Nephron progenitor cell (in vitro differentiated cells): Measurements from ENCODE around the gene NDUFB2.
"Not testable (repeated sequence)": the region's sequence is repeated elsewhere in the genome, so short reads cannot be mapped to it uniquely, and the experiment has no call there.

Source experiments
- DNase-seq: peaks from one replicate; pipeline ENCODE4 v3.0.0; 2021
- H3K27ac Mint-ChIP-seq: 2 replicates; pipeline ENCODE4 v1.8.0; 2021; ENCODE audit warnings: mild to moderate bottlenecking, moderate library complexity, mixed read lengths
- H3K27me3 Mint-ChIP-seq: 2 replicates; pipeline ENCODE4 v1.8.0; 2021; ENCODE audit warnings: mild to moderate bottlenecking, low read depth, mixed read lengths; ENCODE audit not compliant: poor library complexity
- H3K36me3 Mint-ChIP-seq: 2 replicates; pipeline ENCODE4 v1.8.0; 2021; ENCODE audit warnings: low read depth, mixed read lengths
- H3K4me1 Mint-ChIP-seq: 2 replicates; pipeline ENCODE4 v1.8.0; 2021; ENCODE audit warnings: mixed read lengths
- H3K4me3 Mint-ChIP-seq: 2 replicates; pipeline ENCODE4 v1.8.0; 2021; ENCODE audit warnings: mild to moderate bottlenecking, moderate library complexity, mixed read lengths
- H3K9me3 Mint-ChIP-seq: 2 replicates; pipeline ENCODE4 v1.8.0; 2021; ENCODE audit warnings: mild to moderate bottlenecking, moderate library complexity, mixed read lengths
- CTCF ChIP-seq: fragments of 200-600 bp; sonication (generic); IDR thresholded peaks from 2 replicates; pipeline ENCODE4 v1.5.0; 2021; ENCODE audit warnings: antibody characterized with exemption

Gene NDUFB2

DNA sequence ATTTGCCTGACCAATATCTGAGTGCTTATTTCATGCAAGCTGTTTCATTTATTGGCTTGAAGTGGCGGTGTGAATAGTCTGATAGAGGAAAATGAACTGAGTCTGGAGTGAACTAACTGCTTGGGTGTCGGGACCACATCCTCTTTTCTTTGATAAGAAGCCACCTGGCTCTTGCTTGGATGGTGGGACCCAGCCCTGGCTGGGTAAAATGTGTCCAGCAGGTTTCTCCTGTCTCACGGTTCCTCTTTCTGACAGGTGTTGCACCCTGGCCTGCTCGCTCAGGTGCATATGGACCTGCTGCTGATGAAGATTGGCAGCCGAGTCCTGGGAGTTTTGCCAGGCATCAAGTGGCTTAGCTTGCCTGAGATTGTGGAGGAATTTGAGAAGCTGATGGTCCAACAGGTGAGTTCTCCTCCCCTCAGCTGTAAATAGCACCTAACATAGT, 22.1 kb upstream of the NDUFB2 start:
- Mint-ChIP-seq H3K36me3 (peaks cover 12% of the 10 kb centered on the region), H3K4me1 (peaks cover 46% of the 10 kb centered on the region), H3K27me3 (peaks cover 44% of the 10 kb centered on the region), H3K27ac (peak overlapping the region; percentile 22), H3K9me3 (no peaks in the 10 kb centered on the region), H3K4me3 (peak overlapping the region; percentile 84)
- DNase-seq, result no peak
- TF ChIP-seq CTCF, result no peak

DNA sequence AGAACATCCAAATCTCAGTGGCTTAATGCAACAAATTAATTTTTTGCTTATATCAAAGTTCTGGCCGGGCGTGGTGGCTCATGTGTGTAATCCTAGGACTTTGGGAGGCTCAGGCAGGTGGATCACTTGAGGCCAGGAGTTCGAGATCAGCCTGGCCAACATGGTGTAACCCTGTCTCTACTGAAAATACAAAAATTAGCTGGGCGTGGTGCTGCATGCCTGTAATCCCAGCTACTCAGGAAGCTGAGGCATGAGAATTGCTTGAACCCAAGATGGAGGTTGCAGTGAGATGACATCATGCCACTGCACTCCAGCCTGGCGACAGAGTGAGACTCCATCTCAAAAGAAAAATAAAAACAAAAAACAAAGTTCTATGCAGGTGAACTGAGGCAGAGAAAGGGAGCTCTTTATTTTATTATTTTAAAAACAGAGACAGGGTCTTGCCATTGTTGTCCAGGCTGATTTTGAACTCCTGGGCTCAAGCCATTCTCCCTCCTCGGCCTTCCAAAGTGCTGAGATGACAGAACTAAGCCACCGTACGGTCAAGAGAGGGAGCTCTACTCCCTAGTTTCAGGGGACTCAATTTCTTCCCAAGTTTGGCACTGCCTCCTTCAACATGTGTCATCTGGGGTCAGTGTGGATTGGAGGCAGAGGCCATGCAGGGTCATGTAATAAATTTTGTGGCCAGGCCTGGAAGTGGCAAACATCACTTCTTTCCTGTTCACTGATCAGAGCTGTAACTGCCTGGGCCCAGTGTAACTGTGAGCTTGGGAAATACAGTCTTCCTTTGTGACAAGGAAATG, 21.4 kb upstream of the NDUFB2 start:
- Mint-ChIP-seq H3K36me3 (peaks cover 15% of the 10 kb centered on the region), H3K27me3 (peaks cover 45% of the 10 kb centered on the region), H3K27ac (peak overlapping the region; percentile 8), H3K4me1 (peaks cover 45% of the 10 kb centered on the region), H3K4me3 (peak overlapping the region; percentile 84), H3K9me3 (no peaks in the 10 kb centered on the region)
- peak; percentile 48 for TF ChIP-seq CTCF
- DNase-seq, result peak; percentile 54

DNA sequence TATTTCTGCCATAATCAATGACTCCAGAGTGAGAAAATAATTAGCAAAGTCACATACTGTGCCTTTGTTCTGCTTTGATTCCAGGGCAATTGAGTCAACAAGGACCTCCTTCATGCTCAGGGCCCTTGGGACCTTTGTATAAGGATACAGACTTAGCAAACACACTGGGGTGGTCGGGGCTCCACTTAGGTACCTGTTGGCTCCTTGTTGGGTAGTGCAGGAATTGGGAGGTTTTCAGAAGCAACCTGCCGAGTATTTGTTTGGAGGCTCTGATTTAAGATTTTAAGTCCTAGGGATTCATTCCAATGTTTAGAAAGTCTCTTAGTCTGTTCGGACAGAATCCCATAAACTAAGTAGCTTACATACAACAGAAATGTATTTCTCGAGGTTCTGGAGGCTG, 20.8 kb upstream of the NDUFB2 start:
- no peaks in the 10 kb centered on the region for H3K9me3 Mint-ChIP-seq
- H3K4me3 Mint-ChIP-seq, result no peak overlapping the region
- peaks cover 19% of the 10 kb centered on the region for H3K36me3 Mint-ChIP-seq
- H3K27ac Mint-ChIP-seq, result no peak overlapping the region
- H3K27me3 Mint-ChIP-seq, result peaks cover 45% of the 10 kb centered on the region
- TF ChIP-seq CTCF, result no peak
- peaks cover 39% of the 10 kb centered on the region for H3K4me1 Mint-ChIP-seq
- DNase-seq, result no peak

DNA sequence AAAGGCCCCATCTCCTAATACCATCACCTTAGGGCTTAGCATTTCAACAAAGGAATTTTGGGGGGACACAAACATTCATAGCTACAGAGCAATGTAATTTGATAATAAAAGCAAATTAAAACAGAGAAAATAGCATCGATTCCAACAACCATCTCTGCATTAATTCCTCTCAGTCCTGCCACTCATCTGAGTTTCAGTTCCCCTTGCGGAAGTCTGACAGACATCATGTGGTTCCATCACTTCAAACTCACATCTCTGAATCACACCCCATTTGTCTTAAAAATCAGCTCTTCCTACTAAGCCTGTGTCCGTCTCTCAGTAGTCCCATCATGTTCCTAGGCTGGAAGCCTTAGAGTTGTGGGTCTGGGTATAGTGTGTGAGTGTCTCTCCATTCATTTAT, 20.2 kb upstream of the NDUFB2 start:
- no peak for TF ChIP-seq CTCF
- H3K4me1 Mint-ChIP-seq, result peaks cover 37% of the 10 kb centered on the region
- H3K27ac Mint-ChIP-seq, result no peak overlapping the region
- H3K36me3 Mint-ChIP-seq, result peaks cover 24% of the 10 kb centered on the region
- peaks cover 41% of the 10 kb centered on the region for H3K27me3 Mint-ChIP-seq
- DNase-seq, result no peak
- H3K9me3 Mint-ChIP-seq, result no peaks in the 10 kb centered on the region
- no peak overlapping the region for H3K4me3 Mint-ChIP-seq

DNA sequence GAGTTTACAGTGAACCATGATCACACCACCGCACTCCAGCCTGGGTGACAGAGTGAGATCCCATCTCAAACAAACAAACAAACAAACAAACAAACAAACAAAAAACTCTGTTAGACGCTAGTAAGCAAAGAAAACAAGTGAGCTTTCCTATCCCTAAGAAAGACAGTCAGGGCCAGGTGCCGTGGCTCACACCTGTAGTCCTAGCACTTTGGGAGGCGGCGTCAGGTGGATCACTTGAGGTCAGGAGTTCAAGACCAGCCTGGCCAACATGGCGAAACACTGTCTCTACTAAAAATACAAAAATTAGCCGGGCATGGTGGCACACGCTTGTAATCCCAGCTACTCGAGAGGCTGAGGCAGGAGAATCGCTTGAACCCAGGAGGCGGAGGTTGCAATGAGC, 19.6 kb upstream of the NDUFB2 start:
- H3K27me3 Mint-ChIP-seq, result peaks cover 36% of the 10 kb centered on the region
- H3K4me3 Mint-ChIP-seq, result not testable (repeated sequence)
- peaks cover 36% of the 10 kb centered on the region for H3K4me1 Mint-ChIP-seq

GRCh38 chr7:140677496-140677895, 19.0 kb upstream of the NDUFB2 start:
- Mint-ChIP-seq H3K27me3 (peaks cover 30% of the 10 kb centered on the region), H3K27ac (no peak overlapping the region), H3K9me3 (no peaks in the 10 kb centered on the region), H3K4me1 (peaks cover 36% of the 10 kb centered on the region), H3K36me3 (peaks cover 30% of the 10 kb centered on the region), H3K4me3 (no peak overlapping the region)
- DNase-seq, result no peak
- no peak for TF ChIP-seq CTCF

More for the DNA sequence above, 19.6 kb upstream of the NDUFB2 start:
- peaks cover 25% of the 10 kb centered on the region for H3K36me3 Mint-ChIP-seq
- DNase-seq, H3K9me3 Mint-ChIP-seq, H3K27ac Mint-ChIP-seq: not testable (repeated sequence)
